ENCODE measurements around the gene NOTCH1. TPM values are rescaled to one million over a fixed set of nuclear protein-coding genes. Genes with fewer than 3 reads are reported as not detected.

The NOTCH1 gene
- total RNA-seq, 1 experiment from 2014 or later: 37.2 TPM

DNA sequence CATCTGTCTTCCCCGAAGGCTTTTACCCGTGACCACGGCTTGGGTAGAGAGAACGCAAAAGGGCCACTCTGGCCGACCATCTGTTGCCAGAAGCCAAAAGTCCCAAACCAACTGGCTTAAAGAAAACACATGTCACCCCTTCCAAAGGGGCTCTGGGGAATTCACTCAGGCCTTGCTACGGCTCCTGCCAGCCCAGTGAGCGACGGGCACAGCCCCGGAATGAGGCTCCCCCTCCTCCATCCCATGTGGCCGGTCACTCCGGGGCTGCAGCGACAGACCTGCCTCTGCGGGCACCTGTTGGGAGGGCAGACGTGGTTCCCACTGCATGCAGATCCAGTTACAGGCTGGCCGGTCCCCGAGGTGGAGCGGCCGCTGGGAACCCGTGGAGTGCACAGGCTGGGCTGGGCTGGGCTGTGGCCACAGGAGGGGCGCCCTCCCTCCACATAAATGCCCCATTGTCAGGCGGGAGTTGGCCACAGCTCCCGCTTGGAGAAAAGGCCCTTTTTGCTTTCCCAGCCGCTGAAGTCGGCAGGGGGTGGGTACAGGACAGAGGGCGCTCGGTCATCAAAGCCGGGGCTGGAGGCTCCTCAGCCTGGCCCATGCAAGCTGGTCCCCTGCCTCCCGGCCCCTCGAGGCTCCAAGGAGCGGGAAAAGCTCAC lies 19.9 kb downstream of the NOTCH1 start:
- no TSS peak for BruUV-seq (replicated peaks)
- no peak for DNase-seq (ENCODE audit: low spot score)
- TF ChIP-seq EZH2 (IDR thresholded peaks at IDR 0.05; ENCODE audit: borderline replicate concordance, low read depth, low read length, poor library complexity, severe bottlenecking): no peak
- TF ChIP-seq, protein P1, sequence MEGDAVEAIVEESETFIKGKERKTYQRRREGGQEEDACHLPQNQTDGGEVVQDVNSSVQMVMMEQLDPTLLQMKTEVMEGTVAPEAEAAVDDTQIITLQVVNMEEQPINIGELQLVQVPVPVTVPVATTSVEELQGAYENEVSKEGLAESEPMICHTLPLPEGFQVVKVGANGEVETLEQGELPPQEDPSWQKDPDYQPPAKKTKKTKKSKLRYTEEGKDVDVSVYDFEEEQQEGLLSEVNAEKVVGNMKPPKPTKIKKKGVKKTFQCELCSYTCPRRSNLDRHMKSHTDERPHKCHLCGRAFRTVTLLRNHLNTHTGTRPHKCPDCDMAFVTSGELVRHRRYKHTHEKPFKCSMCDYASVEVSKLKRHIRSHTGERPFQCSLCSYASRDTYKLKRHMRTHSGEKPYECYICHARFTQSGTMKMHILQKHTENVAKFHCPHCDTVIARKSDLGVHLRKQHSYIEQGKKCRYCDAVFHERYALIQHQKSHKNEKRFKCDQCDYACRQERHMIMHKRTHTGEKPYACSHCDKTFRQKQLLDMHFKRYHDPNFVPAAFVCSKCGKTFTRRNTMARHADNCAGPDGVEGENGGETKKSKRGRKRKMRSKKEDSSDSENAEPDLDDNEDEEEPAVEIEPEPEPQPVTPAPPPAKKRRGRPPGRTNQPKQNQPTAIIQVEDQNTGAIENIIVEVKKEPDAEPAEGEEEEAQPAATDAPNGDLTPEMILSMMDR (conservative IDR thresholded peaks at IDR 0.05; ENCODE audit: low read depth, low read length): no peak
- no peaks in the 10 kb centered on the region for H3K9me3 ChIP-seq (ENCODE audit: low read depth, low read length, poor library complexity, severe bottlenecking)
- no peaks in the 10 kb centered on the region for H3K27me3 ChIP-seq (replicated peaks; ENCODE audit: insufficient read depth, low read depth, low read length, poor library complexity)
- POLR2A ChIA-PET (ENCODE audit: low non-redundant PET): no interaction called here
- peaks cover 7% of the 10 kb centered on the region for H3K4me1 ChIP-seq (ENCODE audit: insufficient read depth, low read length, poor library complexity, severe bottlenecking)
- intact Hi-C loops (cut with micrococcal nuclease; ENCODE audit: unreplicated experiment): no loop called here
- no peaks in the 10 kb centered on the region for H3K36me3 ChIP-seq (ENCODE audit: insufficient read depth, low read length, poor library complexity, severe bottlenecking)
- no peak overlapping the region for H3K27ac ChIP-seq (ENCODE audit: low read depth, low read length, poor library complexity, severe bottlenecking)
- no peak overlapping the region for H3K4me3 ChIP-seq (ENCODE audit: low read depth, low read length, poor library complexity, severe bottlenecking)
- CTCF ChIA-PET: no interaction called here

DNA sequence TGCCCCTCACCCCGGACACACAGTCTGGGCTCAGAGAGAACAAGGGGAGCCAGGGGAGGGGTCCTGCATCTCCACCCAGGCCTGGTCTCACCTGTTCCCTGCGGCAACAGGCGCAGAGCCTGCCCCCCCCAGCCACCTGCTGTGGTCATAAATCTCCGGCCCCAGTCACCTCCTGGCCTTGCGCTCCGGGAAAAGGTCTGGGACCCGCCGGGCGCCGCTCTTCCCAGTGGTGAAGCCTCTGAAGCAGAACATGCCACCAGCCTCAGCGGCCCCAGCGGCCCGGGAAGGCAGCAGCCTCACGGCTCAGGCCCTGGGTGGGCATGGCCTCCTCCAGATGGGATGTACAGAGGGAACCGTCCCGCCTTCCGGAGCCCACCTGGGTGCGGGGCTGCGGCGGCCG lies 20.6 kb downstream of the NOTCH1 start:
- no peak overlapping the region for H3K27ac ChIP-seq (ENCODE audit: low read depth, low read length, poor library complexity, severe bottlenecking)
- H3K27me3 ChIP-seq (replicated peaks; ENCODE audit: insufficient read depth, low read depth, low read length, poor library complexity): no peaks in the 10 kb centered on the region
- H3K4me1 ChIP-seq (ENCODE audit: insufficient read depth, low read length, poor library complexity, severe bottlenecking): peaks cover 9% of the 10 kb centered on the region
- POLR2A ChIA-PET (ENCODE audit: low non-redundant PET): no interaction called here
- intact Hi-C loops (cut with micrococcal nuclease; ENCODE audit: unreplicated experiment): no loop called here
- no TSS peak for BruUV-seq (replicated peaks)
- TF ChIP-seq, protein P1 (conservative IDR thresholded peaks at IDR 0.05; ENCODE audit: low read depth, low read length): no peak
- TF ChIP-seq EZH2 (IDR thresholded peaks at IDR 0.05; ENCODE audit: borderline replicate concordance, low read depth, low read length, poor library complexity, severe bottlenecking): no peak
- H3K4me3 ChIP-seq (ENCODE audit: low read depth, low read length, poor library complexity, severe bottlenecking): no peak overlapping the region
- CTCF ChIA-PET: no interaction called here
- DNase-seq (ENCODE audit: low spot score): no peak
- no peaks in the 10 kb centered on the region for H3K36me3 ChIP-seq (ENCODE audit: insufficient read depth, low read length, poor library complexity, severe bottlenecking)
- H3K9me3 ChIP-seq (ENCODE audit: low read depth, low read length, poor library complexity, severe bottlenecking): no peaks in the 10 kb centered on the region

DNA sequence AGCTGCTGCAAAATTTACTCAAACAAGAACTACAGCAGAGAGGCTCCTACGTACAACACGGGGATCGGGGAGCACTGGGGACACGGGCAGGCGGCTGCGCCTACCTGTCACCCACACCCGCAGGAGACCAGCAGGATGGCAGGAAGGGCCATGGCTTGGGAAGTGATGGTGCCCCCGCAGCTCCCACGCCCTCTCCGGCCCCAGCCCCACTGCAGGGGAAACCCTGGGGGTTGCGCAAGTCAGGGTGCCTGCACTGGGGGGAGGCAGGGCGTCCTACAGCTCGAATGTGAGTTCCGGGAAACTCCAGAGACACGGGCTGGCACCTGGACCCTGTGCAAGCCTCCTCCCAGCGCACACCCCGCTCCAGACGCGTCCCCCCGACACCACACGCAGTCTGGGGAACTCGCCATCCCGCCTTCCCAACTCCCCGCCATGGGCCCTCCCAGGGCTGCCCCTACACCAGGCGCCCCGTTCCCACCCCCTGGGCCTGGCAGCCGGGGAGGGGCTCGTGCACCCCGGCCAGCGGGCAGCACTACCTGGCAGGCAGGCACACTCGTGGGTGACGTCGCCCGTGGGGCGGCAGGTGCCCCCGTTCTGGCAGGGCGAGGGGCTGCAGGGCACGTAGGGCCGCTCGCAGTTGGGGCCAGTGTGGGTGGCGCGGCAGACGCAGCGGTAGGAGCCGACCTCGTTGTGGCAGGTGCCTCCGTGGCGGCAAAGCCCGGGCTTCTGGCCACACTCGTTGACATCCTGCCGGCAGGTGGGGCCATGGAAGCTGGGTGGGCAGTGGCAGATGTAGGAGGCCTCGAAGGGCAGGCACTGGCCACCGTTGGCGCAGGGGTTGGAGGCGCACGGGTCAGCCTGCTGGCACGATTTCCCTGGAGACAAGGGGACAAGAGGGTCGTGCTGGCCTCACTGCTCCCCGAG lies 23.3 kb downstream of the NOTCH1 start:
- DNase-seq (ENCODE audit: low spot score): no peak
- Histone ChIP-seq H3K27me3 (replicated peaks; ENCODE audit: insufficient read depth, low read depth, low read length, poor library complexity) (no peaks in the 10 kb centered on the region), H3K36me3 (ENCODE audit: insufficient read depth, low read length, poor library complexity, severe bottlenecking) (peaks cover 6% of the 10 kb centered on the region), H3K27ac (ENCODE audit: low read depth, low read length, poor library complexity, severe bottlenecking) (no peak overlapping the region), H3K9me3 (ENCODE audit: low read depth, low read length, poor library complexity, severe bottlenecking) (no peaks in the 10 kb centered on the region), H3K4me1 (ENCODE audit: insufficient read depth, low read length, poor library complexity, severe bottlenecking) (peaks cover 9% of the 10 kb centered on the region), H3K4me3 (ENCODE audit: low read depth, low read length, poor library complexity, severe bottlenecking) (no peak overlapping the region)
- BruUV-seq (replicated peaks): no TSS peak
- POLR2A ChIA-PET (ENCODE audit: low non-redundant PET): no interaction called here
- intact Hi-C loops (cut with micrococcal nuclease; ENCODE audit: unreplicated experiment): no loop called here
- TF ChIP-seq, protein P1 (conservative IDR thresholded peaks at IDR 0.05; ENCODE audit: low read depth, low read length): no peak
- no peak for TF ChIP-seq EZH2 (IDR thresholded peaks at IDR 0.05; ENCODE audit: borderline replicate concordance, low read depth, low read length, poor library complexity, severe bottlenecking)
- CTCF ChIA-PET: no interaction called here

Data from A673 (cell line).